ENCODE data around the gene MEAK7. TPM values are rescaled to one million over a fixed set of nuclear protein-coding genes. Genes with fewer than 3 reads are reported as not detected.

The MEAK7 gene
- total RNA-seq, 1 donor from 2014 or later = 28.5 TPM

GRCh38 chr16:84537491-84538151 is 33.2 kb upstream of the MEAK7 start:
- intact Hi-C loops (cut with DNase I) = no loop called here
- Histone ChIP-seq H3K27ac (no peak overlapping the region), H3K27me3 (no peaks in the 10 kb centered on the region), H3K4me3 (no peak overlapping the region), H3K9me3 (no peaks in the 10 kb centered on the region), H3K36me3 (no peaks in the 10 kb centered on the region), H3K4me1 (peaks cover 15% of the 10 kb centered on the region)
- TF ChIP-seq POLR2AphosphoS5 (IDR thresholded peaks at IDR 0.05; ENCODE audit: insufficient read depth in 1 of 2, low read depth in 1 of 2) (no peak), CTCF (IDR thresholded peaks at IDR 0.05) (no peak), POLR2A (IDR thresholded peaks at IDR 0.05) (no peak)
- DNase-seq (ENCODE audit: extremely low spot score in 2 of 2) = no peak

- intact Hi-C loops (cut with DNase I) = no loop called here
Observed at GRCh38 chr16:84535851-84536250, 31.4 kb upstream of the MEAK7 start.

GRCh38 chr16:84535408-84535807 is 30.9 kb upstream of the MEAK7 start:
- intact Hi-C loops (cut with DNase I) = no loop called here
- DNase-seq (ENCODE audit: extremely low spot score in 2 of 2) = no peak
- no peaks in the 10 kb centered on the region for H3K27me3 ChIP-seq
- H3K36me3 ChIP-seq = no peaks in the 10 kb centered on the region
- TF ChIP-seq POLR2AphosphoS5 (IDR thresholded peaks at IDR 0.05; ENCODE audit: insufficient read depth in 1 of 2, low read depth in 1 of 2) = no peak
- TF ChIP-seq POLR2A (IDR thresholded peaks at IDR 0.05) = no peak
- no peak for TF ChIP-seq CTCF (IDR thresholded peaks at IDR 0.05)
- H3K27ac ChIP-seq = no peak overlapping the region
- H3K9me3 ChIP-seq = no peaks in the 10 kb centered on the region
- H3K4me1 ChIP-seq = peaks cover 32% of the 10 kb centered on the region
- no peak overlapping the region for H3K4me3 ChIP-seq

More at GRCh38 chr16:84535851-84536250, 31.4 kb upstream of the MEAK7 start:
- H3K4me1 ChIP-seq = peaks cover 32% of the 10 kb centered on the region
- no peaks in the 10 kb centered on the region for H3K27me3 ChIP-seq
- H3K9me3 ChIP-seq = no peaks in the 10 kb centered on the region
- H3K27ac ChIP-seq = no peak overlapping the region
- H3K4me3 ChIP-seq = no peak overlapping the region
- TF ChIP-seq POLR2A (IDR thresholded peaks at IDR 0.05) (no peak), POLR2AphosphoS5 (IDR thresholded peaks at IDR 0.05; ENCODE audit: insufficient read depth in 1 of 2, low read depth in 1 of 2) (no peak), CTCF (IDR thresholded peaks at IDR 0.05) (no peak)
- no peaks in the 10 kb centered on the region for H3K36me3 ChIP-seq
- DNase-seq (ENCODE audit: extremely low spot score in 2 of 2) = no peak

- TF ChIP-seq POLR2AphosphoS5 (IDR thresholded peaks at IDR 0.05; ENCODE audit: insufficient read depth in 1 of 2, low read depth in 1 of 2) = no peak
- no peak for DNase-seq (ENCODE audit: extremely low spot score in 2 of 2)
- intact Hi-C loops (cut with DNase I) = no loop called here
Observed at GRCh38 chr16:84534815-84535214, 30.4 kb upstream of the MEAK7 start.

GRCh38 chr16:84532855-84533486 is 28.5 kb upstream of the MEAK7 start:
- Histone ChIP-seq H3K4me3 (no peak overlapping the region), H3K36me3 (no peaks in the 10 kb centered on the region), H3K27me3 (no peaks in the 10 kb centered on the region), H3K4me1 (peaks cover 37% of the 10 kb centered on the region), H3K27ac (peak overlapping the region; percentile 55), H3K9me3 (no peaks in the 10 kb centered on the region)
- intact Hi-C loops (cut with DNase I) = no loop called here
- TF ChIP-seq POLR2A (IDR thresholded peaks at IDR 0.05) (no peak), POLR2AphosphoS5 (IDR thresholded peaks at IDR 0.05; ENCODE audit: insufficient read depth in 1 of 2, low read depth in 1 of 2) (no peak), CTCF (IDR thresholded peaks at IDR 0.05) (no peak)
- no peak for DNase-seq (ENCODE audit: extremely low spot score in 2 of 2)

More at GRCh38 chr16:84534815-84535214, 30.4 kb upstream of the MEAK7 start:
- Histone ChIP-seq H3K4me3 (no peak overlapping the region), H3K36me3 (no peaks in the 10 kb centered on the region), H3K27me3 (no peaks in the 10 kb centered on the region), H3K9me3 (no peaks in the 10 kb centered on the region), H3K4me1 (peaks cover 32% of the 10 kb centered on the region), H3K27ac (no peak overlapping the region)
